IPS DF 19.7 (cell line): ENCODE measurements around the gene TEAD1.

Experiments
- DNase-seq: peaks from one replicate; pipeline ENCODE4 v3.0.0-alpha.2; 2013; ENCODE audit warnings: low read depth, low spot score

TEAD1 gene

DNA sequence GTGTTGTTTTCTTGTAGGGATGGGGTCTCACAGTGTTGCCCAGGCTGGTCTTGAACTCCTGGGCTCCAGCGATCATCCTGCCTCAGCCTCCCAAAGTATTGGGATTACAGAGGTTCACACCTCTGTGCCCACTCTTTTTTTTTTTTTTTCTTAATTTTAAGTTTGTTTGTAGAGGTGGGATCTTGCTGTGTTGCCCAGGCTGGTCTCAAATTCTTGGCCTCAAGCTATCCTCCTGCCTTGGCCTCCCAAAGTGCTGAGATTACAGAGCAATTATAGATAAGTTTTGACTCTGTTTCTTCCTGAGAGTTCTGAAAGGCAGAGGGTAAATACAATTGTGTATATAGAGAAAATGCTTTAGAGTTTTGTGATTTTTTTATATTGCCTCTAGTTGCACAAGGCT lies 160.4 kb downstream of the TEAD1 start:
- DNase-seq = no peak

DNA sequence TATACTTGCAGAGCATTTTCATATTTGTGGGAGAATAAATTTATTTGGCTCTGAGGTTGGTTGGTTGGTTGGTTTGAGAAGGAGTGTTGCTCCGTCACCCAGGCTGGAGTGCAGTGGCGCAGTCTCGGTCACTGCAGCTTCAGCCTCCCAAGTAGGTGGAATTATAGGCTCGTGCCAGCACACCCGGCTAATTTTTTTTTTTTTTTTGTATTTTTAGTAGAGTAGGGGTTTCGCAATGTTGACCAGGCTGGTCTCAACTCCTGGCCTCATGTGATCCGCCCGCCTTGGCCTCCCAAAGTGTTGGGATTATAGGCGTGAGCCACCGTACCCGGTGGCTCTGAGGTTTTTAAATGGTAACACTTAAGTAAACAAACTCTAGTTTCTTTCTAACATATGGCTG lies 161.1 kb downstream of the TEAD1 start:
- DNase-seq = no peak

DNA sequence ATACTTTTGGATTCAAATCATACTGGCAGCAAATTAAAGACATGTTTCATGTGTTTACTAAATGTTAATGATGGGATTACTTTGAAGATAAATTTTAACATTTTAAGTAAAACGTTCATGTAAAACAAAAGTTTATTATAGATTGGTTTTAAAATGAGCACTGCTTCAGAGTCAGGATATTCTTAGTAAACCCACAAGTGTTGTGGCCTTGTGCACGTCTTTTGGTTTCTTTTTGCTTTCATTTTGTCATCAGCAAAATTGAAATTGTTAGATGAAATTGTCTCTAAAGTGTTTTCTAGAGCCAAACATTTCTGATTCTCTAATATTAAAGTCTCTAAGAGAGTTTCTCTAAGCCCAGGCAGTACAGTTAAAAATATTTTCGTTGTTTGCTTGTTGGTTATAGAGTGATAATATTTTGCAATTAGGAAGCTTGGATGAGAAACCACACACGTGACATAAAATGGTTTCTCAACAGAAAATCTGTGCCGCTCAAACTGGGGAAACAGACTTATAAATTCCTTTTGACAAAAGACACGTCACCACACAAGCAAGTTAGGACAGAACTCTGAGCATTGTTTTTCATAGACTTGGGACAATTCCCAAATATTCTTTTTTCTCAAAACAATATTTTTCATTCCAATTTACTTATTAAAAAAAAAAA lies 164.4 kb downstream of the TEAD1 start:
- DNase-seq = no peak

- DNase-seq = no peak
These were observed 166.8 kb downstream of the TEAD1 start for GRCh38 chr11:12840871-12841660.

GRCh38 chr11:12841946-12842630 lies 167.9 kb downstream of the TEAD1 start:
- no peak for DNase-seq

- DNase-seq = no peak
These were observed 168.9 kb downstream of the TEAD1 start for GRCh38 chr11:12842933-12843636.

DNA sequence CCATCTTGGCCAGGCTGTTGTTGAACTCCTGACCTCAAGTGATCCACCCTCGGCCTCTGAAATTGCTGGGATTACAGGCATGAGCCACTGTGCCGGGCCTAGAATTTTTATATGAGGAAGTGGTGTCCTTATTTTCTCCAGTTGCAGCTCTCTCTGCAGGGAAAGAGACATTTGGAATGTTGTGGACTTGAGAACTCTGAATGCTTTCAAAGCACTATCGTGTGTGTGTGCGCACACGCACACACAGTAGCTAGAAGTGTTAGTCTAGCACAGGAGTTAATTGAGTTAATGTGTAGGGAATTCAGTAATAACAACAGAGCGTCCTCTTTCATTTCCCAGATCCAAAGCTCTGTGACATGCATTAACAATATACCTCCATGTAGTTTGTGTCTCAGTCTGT lies 170.9 kb downstream of the TEAD1 start:
- DNase-seq = no peak

DNA sequence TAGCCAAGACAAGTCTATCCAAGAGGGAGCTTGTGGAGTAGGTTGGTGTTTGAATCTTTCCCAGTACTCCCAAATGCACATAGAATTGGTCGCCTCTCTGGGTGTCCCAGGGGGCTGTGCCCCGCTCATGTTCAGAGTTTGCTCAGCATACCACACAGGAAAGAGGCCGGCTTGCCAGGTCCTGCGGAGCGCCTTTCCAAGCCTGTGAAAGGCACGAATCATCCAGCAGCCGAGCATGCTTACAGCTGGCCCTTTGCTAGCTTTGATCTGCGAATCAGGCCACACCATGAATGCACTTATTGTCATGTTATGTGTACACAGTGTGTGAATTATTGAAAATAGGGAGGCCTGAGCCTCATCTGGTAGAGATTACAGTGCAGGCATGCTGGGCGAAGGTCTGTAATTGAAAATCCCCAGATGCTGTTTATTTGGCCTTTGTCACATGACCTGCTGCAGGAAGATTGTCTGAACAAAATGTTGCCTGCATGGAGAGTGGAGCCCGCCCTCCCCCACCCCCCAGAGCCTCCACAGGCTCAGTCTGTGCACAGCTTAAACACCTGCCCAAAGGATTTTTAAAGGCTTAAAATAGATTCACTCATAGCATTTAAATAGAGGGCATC lies 171.6 kb downstream of the TEAD1 start:
- no peak for DNase-seq

- no peak for DNase-seq
These were observed 172.8 kb downstream of the TEAD1 start for GRCh38 chr11:12846786-12847615.

- DNase-seq = no peak
These were observed 174.2 kb downstream of the TEAD1 start for GRCh38 chr11:12848413-12848812.

- no peak for DNase-seq
These were observed 179.1 kb downstream of the TEAD1 start for GRCh38 chr11:12853325-12853651.

DNA sequence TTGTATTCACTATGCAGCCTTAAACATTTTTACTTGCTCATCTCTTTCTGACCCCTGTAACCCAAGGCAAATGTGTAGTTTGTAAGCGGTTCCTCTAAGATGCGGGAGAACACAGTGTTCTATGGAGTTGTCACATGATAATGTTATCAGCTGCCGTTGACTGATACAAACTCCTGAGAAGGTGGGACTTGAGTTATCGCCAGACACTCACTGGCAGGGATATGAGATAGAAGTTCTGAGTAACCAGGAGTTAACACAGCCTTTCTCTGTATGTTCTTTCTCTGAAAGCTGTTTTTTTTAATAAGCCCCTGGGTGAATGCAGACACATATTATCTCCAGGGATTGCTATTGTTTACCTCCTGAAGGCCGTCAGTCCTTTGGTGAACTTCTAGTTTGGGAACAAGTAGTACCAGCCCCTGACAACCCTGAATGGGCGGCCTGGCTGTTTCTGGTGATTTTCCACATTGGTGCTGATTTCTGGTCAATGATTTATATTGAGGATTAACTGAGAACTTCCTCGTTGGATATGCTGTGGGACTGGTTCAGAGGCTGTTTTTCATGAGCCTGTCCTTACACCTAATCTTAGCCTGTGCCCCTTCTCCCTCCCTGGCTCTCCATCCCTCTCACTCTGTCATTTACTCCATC lies 179.6 kb downstream of the TEAD1 start:
- no peak for DNase-seq

DNA sequence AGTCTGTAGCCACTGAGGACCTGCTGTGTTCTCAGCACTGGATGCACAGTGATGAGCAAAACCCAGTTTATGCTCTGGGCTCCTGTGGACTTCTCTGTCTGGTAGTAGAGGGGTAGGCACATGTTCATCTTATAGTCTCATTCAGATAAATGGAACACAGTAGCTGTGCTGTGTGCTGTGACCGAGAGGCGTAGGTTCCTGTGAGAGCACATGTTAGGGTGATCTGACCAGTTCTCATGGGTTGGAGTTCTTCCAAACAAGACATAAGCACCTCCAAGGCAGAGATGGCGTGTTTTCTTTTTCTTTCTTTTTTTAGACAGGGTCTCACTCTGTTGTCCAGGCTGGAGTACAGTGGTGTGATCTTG lies 180.1 kb downstream of the TEAD1 start:
- DNase-seq = no peak

DNA sequence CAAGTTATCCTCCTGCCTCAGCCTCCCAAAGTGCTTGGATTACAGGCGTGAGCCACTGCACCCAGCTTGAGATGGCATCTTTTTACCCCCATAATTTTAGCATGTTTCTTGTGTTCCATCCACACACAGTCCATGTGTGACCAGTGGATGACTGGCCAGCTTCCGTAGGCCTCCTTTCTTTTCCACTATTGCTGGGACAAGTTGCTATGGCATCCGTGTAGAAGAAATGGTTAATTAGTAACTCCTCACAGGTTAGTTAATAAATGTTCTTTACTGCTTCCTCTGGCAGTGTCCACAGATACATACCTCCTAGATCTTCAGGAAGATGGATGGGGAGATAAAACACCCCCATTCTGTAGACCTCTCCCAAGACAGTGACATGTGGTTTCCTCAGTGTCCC lies 180.6 kb downstream of the TEAD1 start:
- no peak for DNase-seq

- DNase-seq = no peak
These were observed 182.1 kb downstream of the TEAD1 start for GRCh38 chr11:12856338-12856737.

GRCh38 chr11:12857572-12857971 lies 183.4 kb downstream of the TEAD1 start:
- no peak for DNase-seq

DNA sequence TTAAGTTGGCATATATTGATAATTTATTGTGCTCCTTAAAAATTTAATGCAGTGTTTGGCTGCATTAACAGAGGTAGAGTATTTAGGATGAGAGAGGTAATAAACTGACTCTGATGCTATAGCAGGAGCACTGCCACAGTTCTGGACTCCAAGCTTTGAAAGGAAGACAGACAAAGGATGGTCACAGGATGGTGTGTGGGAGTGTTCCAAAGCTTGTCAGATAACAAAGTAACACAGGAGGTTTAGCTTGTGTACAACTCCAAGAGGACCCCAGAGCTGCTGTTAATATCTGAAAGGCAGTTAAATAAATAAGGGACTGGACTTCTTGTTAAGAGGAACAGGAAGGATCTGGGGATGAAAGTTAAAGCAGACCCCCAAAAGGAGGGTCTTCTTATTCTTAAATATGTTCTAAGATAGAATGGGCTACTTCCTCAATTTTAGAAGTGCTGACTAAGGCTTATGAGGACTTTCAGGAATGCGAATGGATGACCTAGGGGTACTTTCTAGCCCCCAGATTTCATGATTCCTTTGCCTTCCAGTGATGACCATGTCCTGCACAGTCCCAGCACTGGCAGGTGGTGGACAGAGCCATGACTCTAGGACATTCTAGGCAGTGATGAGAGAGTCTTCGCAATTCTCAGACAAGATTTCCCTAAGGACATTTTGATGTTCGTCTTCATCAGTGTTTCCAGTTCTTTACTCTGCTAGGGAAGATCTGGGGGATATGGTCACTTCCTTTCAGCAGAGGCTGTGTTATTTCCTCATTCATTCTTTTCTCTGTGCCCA lies 185.8 kb downstream of the TEAD1 start:
- DNase-seq = no peak

DNA sequence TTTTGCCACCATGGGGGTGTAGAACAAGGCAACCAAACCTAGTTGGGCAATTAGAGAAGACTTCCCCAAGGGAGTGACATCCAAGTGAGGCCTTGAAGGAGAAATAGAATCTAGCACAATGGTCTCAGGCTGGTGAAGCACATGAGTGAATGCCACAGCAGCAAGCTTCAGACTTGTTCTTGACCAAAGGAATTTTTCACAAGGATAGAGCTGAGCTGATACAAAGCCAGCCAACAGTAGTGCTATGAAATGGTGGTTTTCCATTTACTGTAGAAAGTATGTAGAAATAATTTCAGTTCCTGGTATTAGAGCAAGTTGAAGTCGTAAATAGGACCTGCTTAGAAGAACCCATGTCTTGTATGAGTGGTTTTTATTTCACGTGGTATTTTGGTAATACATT lies 186.6 kb downstream of the TEAD1 start:
- DNase-seq = no peak

- peak; percentile 56 for DNase-seq
These were observed 188.7 kb downstream of the TEAD1 start for GRCh38 chr11:12862696-12863469.
